Astrocyte of the spinal cord (primary cell): Measurements from ENCODE around the gene MAPKAP1.

Experiments used
- DNase-seq: peaks from one replicate; pipeline ENCODE4 v3.0.0; 2011; ENCODE audit warnings: low read depth, low spot score
- H3K4me3 ChIP-seq: 2 replicates; pipeline ENCODE4 v1.5.1; 2011; ENCODE audit warnings: low read depth, mild to moderate bottlenecking, low read length, moderate library complexity
- CTCF ChIP-seq: IDR thresholded peaks from 2 replicates; pipeline ENCODE4 v1.5.1; 2012; ENCODE audit warnings: low read depth, mild to moderate bottlenecking, low read length, inconsistent platforms
- in situ Hi-C: cut with HindIII; loops from 2 replicates; pipeline ENCODE4 v1.10.0; 2017; ENCODE audit warnings: low sequenced_read_pairs

The MAPKAP1 gene

GRCh38 chr9:125644819-125645507 lies 62.0 kb downstream of the MAPKAP1 start:
- H3K4me3 ChIP-seq, result no peak overlapping the region
- no peak for DNase-seq
- in situ Hi-C loops, result no loop called here
- no peak for TF ChIP-seq CTCF

GRCh38 chr9:125642311-125642710 lies 64.7 kb downstream of the MAPKAP1 start:
- DNase-seq, result no peak
- no peak for TF ChIP-seq CTCF
- in situ Hi-C loops, result no loop called here
- H3K4me3 ChIP-seq, result no peak overlapping the region

GRCh38 chr9:125639057-125639456 lies 68.0 kb downstream of the MAPKAP1 start:
- in situ Hi-C loops, result no loop called here
- no peak overlapping the region for H3K4me3 ChIP-seq
- DNase-seq, result no peak
- no peak for TF ChIP-seq CTCF

- in situ Hi-C loops, result no loop called here
- TF ChIP-seq CTCF, result no peak
- DNase-seq, result no peak
- H3K4me3 ChIP-seq, result no peak overlapping the region
These were observed 68.6 kb downstream of the MAPKAP1 start for GRCh38 chr9:125638239-125639045.

GRCh38 chr9:125637241-125637640 lies 69.8 kb downstream of the MAPKAP1 start:
- TF ChIP-seq CTCF, result no peak
- DNase-seq, result no peak
- in situ Hi-C loops, result no loop called here
- no peak overlapping the region for H3K4me3 ChIP-seq

GRCh38 chr9:125635888-125636287 lies 71.1 kb downstream of the MAPKAP1 start:
- no peak overlapping the region for H3K4me3 ChIP-seq
- DNase-seq, result no peak
- in situ Hi-C loops, result no loop called here
- TF ChIP-seq CTCF, result no peak
